K562 (cell line): ENCODE results near the gene ZDHHC18.

ENCODE experiments used
- EP300 ChIP-seq: IDR thresholded peaks from 2 replicates; pipeline ENCODE4 v1.6.1; 2012; ENCODE audit warnings: low read length, improper control_type of control experiment
- MYBL2 ChIP-seq, 2 experiments: fragments of 450-650 bp in 1 of 2; sonication (generic) in 1 of 2; formaldehyde crosslinking in 1 of 2; IDR thresholded peaks; 2 replicates each; pipeline versions ENCODE4 v1.6.1 to v1.8.1; 2017 to 2022; ENCODE audit warnings: borderline replicate concordance in 1 of 2, inconsistent platforms in 1 of 2, low read depth in 1 of 2, mild to moderate bottlenecking in 1 of 2, missing genetic modification reagents in 1 of 2, moderate library complexity in 1 of 2
- SMARCC2 ChIP-seq: fragments of 450-650 bp; IDR thresholded peaks from 2 replicates; pipeline ENCODE4 v1.6.1; 2017; ENCODE audit warnings: antibody characterized with exemption, moderate library complexity, mild to moderate bottlenecking, low read depth

DNA sequence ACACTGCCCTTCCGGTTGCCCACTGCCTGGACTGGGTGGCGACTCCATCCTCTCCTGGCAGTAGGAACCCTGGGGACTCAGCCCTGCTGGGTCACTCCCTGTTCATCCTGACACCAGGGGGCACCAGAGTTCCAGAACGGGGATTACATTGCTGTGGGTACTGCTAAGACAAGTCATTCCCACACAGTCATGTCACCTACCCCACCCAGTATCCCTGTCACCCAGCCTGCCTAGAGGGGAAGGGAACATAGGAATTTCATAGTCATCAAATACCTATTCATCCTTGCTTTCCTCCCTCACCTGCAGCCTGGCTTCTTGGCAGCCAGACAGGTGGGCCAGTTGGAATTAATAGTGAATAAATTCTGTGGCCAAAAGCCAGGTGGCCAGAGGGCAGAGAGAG, 26.7 kb downstream of the ZDHHC18 start:
- TF ChIP-seq EP300: no peak
- no peak for TF ChIP-seq SMARCC2
- no peak for TF ChIP-seq MYBL2 (IDR thresholded peaks at IDR 0.05; ENCODE audit: low read depth)
- no peak for TF ChIP-seq MYBL2 (CRISPR knock-in tag; IDR thresholded peaks at IDR 0.05; ENCODE audit: borderline replicate concordance)
